ENCODE results near the gene BACE2.

BACE2 gene

GRCh38 chr21:41229509-41230248 is 61.7 kb downstream of the BACE2 start:
- CTCF ChIA-PET: no interaction called here
- no peaks in the 10 kb centered on the region for H3K4me1 ChIP-seq (ENCODE audit: control insufficient read depth, insufficient read depth, low read length)
- TF ChIP-seq ZXDB (tag by site-specific recombination; IDR thresholded peaks at IDR 0.05): no peak
- no peak for TF ChIP-seq ZNF350 (tag by site-specific recombination; IDR thresholded peaks at IDR 0.05)
- no peak for TF ChIP-seq PRDM1 (tag by site-specific recombination; IDR thresholded peaks at IDR 0.05)
- no peak for TF ChIP-seq ZNF585B (tag by site-specific recombination; IDR thresholded peaks at IDR 0.05)
- no peak for TF ChIP-seq ZNF223 (tag by site-specific recombination; IDR thresholded peaks at IDR 0.05)
- TF ChIP-seq, protein P1, sequence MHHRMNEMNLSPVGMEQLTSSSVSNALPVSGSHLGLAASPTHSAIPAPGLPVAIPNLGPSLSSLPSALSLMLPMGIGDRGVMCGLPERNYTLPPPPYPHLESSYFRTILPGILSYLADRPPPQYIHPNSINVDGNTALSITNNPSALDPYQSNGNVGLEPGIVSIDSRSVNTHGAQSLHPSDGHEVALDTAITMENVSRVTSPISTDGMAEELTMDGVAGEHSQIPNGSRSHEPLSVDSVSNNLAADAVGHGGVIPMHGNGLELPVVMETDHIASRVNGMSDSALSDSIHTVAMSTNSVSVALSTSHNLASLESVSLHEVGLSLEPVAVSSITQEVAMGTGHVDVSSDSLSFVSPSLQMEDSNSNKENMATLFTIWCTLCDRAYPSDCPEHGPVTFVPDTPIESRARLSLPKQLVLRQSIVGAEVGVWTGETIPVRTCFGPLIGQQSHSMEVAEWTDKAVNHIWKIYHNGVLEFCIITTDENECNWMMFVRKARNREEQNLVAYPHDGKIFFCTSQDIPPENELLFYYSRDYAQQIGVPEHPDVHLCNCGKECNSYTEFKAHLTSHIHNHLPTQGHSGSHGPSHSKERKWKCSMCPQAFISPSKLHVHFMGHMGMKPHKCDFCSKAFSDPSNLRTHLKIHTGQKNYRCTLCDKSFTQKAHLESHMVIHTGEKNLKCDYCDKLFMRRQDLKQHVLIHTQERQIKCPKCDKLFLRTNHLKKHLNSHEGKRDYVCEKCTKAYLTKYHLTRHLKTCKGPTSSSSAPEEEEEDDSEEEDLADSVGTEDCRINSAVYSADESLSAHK (tag by site-specific recombination; IDR thresholded peaks at IDR 0.05): no peak
- TF ChIP-seq ZFP3 (tag by site-specific recombination; IDR thresholded peaks at IDR 0.05; ENCODE audit: low read depth): no peak
- no peak for TF ChIP-seq ZNF777 (tag by site-specific recombination; IDR thresholded peaks at IDR 0.05; ENCODE audit: borderline replicate concordance)
- no peak for TF ChIP-seq ZNF302 (tag by site-specific recombination; IDR thresholded peaks at IDR 0.05; ENCODE audit: low read depth)
- POLR2A ChIA-PET: no interaction called here
- H3K27ac ChIP-seq (ENCODE audit: extremely low read depth, low read depth, low read length): no peak overlapping the region
- H3K36me3 ChIP-seq (ENCODE audit: control insufficient read depth in 2 of 2, insufficient read depth in 1 of 2, low read length in 2 of 2): peaks cover 0 to 4% of the 10 kb centered on the region in 2 experiments; a peak in 1 of 3 replicates
- H3K4me3 ChIP-seq (ENCODE audit: low read depth, low read length): no peak overlapping the region
- H3K9me3 ChIP-seq (ENCODE audit: control insufficient read depth, insufficient read depth, low read depth, low read length): no peaks in the 10 kb centered on the region

- peaks cover 0 to 4% of the 10 kb centered on the region in 2 experiments; a peak in 1 of 3 replicates for H3K36me3 ChIP-seq (ENCODE audit: control insufficient read depth in 2 of 2, insufficient read depth in 1 of 2, low read length in 2 of 2)
- ChIA-PET CTCF (interaction anchor here (1.4 kb wide), 1 partner anchor 53 kb away, joined by 3 read pairs; no protein-coding TSS in a partner anchor), POLR2A (no interaction called here)
- no peak overlapping the region for H3K4me3 ChIP-seq (ENCODE audit: low read depth, low read length)
- TF ChIP-seq OVOL3 (tag by site-specific recombination; IDR thresholded peaks at IDR 0.05) (no peak), ZNF561 (tag by site-specific recombination; IDR thresholded peaks at IDR 0.05; ENCODE audit: borderline replicate concordance) (no peak), ZBTB11 (tag by site-specific recombination; conservative IDR thresholded peaks at IDR 0.05; ENCODE audit: low read depth) (no peak)
- H3K27ac ChIP-seq (ENCODE audit: extremely low read depth, low read depth, low read length): no peak overlapping the region
- H3K4me1 ChIP-seq (ENCODE audit: control insufficient read depth, insufficient read depth, low read length): no peaks in the 10 kb centered on the region
- no peaks in the 10 kb centered on the region for H3K9me3 ChIP-seq (ENCODE audit: control insufficient read depth, insufficient read depth, low read depth, low read length)
Measured at GRCh38 chr21:41230497-41230896, 62.5 kb downstream of the BACE2 start.

DNA sequence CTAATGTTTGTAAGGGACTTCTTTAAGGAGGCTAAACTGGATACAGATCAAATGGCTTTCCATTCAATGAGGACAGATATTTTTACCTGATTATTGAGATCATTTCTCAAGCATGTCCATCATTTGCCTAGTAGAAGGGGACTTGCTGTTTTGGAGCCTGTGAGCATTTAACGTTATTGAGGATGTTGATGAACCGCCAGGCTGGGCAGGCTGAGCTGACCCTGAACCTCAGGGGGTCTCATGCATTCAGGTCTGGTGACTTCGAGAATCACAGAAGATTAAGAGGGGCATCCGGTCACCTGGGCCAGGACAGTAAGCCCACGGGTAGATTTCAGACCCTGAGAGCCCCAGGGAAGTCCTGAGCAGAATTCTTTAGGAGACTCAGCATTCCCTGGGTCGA is 63.1 kb downstream of the BACE2 start:
- H3K36me3 ChIP-seq (ENCODE audit: control insufficient read depth in 2 of 2, insufficient read depth in 1 of 2, low read length in 2 of 2): peaks cover 0 to 4% of the 10 kb centered on the region in 2 experiments; a peak in 1 of 3 replicates
- H3K4me1 ChIP-seq (ENCODE audit: control insufficient read depth, insufficient read depth, low read length): no peaks in the 10 kb centered on the region
- H3K9me3 ChIP-seq (ENCODE audit: control insufficient read depth, insufficient read depth, low read depth, low read length): no peaks in the 10 kb centered on the region
- H3K4me3 ChIP-seq (ENCODE audit: low read depth, low read length): no peak overlapping the region
- H3K27ac ChIP-seq (ENCODE audit: extremely low read depth, low read depth, low read length): no peak overlapping the region
- ChIA-PET POLR2A (no interaction called here), CTCF (interaction anchor here (1.4 kb wide), 1 partner anchor 53 kb away, joined by 3 read pairs; no protein-coding TSS in a partner anchor)
- TF ChIP-seq ZNF366 (tag by site-specific recombination; conservative IDR thresholded peaks at IDR 0.05) (no peak), ZNF214 (tag by site-specific recombination; IDR thresholded peaks at IDR 0.05; ENCODE audit: borderline replicate concordance) (peak; percentile 93; the same call in 1 of the 2 replicates)
